NCI-H2196 (cell line): Measurements from ENCODE around the gene PPP2R5C.

Experiments
- DNase-seq: peaks from one replicate; lab custom pipeline; 2025; ENCODE audit not compliant: unreplicated experiment; lab: John Stamatoyannopoulos, UW

PPP2R5C gene

DNA sequence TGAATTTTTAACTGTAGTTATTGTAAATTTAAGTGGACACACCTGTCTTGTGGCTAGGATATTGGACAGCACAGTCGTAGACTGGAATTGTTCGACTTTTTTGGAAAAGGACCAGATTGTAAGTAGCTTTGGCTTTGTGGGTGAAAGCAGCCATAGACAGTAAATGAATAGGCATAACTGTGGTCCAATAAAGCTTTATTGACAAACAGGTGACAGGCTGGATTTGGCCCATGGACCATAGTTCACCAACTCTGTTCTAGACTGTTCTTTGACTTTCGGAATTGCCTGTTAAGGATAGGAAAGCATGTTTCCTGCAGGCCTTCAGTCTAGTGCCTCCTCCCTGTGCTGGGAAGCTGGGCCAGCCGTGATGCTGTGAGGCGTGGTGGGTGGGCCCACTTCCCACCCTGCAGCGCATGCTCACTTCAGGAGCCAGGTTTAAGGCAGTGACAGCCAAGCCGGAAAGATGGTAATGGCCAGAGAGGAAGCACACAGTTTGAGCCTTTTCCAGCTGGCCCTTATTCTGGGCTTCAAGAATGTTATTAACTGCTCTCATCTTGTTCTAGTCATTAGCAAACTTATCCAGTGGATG, 51.8 kb downstream of the PPP2R5C start:
- DNase-seq, result no peak

DNA sequence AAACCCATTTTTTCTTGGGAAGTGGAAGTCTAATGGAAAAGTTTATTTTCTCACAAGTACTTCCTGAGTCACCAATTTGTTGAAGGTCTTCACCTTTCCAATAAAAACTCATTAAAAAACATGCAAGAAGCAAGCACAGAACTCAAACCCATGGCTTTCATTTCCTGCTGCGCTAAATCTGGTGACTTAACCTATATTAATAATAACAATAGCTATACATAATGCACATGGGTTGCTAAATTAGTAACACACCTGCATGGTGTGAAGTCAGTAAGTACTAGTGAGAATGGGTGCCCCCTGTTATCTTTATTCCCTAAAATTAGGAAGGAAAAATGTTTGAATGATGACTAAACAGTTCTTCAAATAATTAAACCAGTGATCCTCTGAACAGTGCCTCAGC, 52.3 kb downstream of the PPP2R5C start:
- no peak for DNase-seq

DNA sequence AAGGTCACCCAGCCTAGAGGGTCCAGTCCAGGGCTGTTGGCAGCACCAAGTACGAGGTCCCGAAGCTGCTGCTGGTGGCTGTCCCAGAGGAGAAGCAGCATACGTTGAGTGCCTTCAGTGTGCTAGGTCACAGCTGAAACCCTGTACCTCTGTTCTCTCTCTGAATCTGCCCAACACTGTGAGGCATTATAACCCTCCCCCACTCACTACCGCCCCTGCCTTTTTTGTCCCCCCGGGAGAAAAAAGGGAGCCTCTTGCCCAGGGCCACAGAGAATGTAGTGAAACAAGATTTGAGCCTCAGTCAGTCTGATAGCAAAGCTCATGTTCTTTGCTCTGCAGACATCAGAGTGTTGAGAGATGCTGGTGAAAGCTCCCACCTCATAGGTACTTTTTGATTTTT, 53.4 kb downstream of the PPP2R5C start:
- no peak for DNase-seq

DNA sequence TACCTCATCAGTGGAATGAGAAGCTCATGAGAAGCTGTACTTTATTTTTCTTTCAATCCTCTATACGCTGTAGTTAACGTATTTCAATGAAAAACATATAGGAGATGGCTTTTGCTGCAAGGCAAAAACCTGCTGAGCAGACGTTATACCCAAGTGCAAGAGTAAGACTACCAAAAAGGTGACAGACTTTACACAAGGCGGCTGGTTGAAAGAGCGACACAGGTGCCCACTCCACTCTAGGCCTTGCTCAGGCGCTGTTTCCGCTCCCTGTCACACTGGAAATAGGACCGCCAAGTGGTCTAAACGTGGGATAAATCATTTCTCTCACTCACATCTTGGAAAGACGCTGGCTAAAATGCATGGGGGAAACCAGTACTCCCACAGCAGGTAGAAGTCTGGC, 54.5 kb downstream of the PPP2R5C start:
- DNase-seq, result no peak

DNA sequence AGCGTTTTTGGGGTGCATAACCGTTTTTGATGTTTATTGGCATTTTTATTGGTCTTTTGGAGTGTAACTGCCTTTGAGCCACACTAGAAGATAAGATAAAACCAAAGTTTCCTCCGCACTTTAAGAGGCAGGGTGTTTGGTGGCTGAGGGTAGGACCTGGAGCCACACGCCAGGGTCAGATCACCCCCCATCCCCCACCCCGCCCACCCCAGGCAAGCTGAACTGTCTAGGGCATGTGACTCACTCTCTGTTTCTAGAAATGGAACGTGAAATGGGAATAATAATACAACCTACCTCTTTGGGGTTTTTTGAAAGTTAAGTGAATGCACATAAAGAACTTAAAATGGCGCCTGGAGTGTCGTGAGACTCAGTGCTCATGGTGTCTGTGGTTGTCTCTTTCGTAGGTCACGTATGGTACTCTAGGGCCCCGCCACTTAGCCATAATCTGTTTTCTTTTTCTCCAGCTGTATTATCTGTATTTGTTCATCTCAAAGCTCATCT, 56.0 kb downstream of the PPP2R5C start:
- DNase-seq, result no peak

DNA sequence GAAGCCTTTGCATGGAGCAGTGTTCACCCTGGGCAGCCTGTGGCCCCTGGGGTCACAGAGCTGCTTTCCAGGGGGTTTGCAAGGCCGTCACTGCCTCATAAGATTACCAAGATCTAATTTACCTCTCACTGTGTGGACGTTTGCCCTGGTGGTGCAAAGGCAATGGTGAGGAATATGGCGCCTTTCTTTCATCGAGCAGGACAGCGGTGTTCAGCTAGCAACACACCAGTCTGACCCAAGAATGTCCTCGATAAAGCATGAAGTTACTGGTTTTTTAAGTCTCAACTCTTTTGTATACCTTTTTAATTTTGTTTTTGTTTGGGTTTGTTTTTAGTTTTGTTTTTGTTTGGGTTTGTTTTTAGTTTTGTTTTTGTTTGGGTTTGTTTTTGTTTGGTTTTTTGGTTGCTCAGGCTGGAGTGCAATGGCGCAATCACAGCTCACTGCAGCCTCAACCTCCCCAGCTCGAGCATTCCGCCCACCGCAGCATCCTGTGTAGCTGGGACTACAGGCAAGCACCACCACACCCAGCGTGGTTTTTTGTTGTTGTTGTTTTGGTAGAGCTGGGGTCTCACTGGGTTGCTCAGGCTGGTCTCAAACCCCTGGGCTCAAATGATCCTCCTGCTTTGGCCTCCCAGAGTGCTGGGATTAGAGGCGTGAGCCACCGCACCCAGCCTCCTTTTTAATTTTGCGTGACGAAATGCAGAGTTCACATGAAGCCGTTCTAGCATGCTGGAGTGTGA, 57.9 kb downstream of the PPP2R5C start:
- DNase-seq, result no peak

DNA sequence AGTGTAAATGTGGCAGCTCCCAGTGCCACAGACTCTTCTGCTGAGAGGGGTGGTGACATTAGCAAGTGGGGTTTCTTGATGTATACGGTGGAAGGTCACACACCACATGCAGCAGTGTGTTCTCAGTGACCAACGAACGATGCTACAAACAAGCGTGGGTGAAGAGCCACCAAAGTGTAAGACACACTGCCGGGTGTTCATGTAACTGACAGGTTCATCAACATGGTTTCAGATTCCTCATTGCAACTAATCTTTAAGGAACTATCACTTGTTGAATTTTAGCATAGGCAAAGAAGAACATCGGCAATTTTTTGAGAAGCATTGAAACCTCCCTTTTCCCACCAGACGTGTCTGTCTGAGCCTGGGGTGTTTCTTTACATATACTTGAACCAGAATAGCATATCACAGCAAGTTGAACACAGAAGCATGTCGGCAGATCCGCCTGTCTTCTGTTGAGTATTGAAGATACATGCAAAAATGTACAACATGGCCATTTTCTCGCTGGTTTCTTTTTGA, 58.8 kb downstream of the PPP2R5C start:
- no peak for DNase-seq

DNA sequence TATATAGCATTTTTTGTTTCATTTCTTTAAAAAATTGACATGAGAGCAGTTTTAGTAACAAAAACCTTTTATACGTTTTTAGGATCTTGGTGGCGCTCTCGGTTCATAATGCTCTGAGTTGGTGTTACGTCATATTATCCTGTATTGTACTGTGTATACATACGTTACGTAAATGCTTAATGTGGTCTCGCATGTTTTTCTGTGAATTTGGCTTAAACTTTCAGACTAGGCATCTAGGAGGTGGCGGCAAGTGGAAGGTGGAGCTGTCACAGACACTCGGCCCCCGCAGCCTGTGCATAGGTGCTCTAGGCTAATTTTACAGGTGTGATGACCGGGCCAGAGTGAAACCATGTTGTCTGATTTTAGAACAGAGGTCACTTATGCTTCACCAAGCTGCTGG, 60.0 kb downstream of the PPP2R5C start:
- no peak for DNase-seq

DNA sequence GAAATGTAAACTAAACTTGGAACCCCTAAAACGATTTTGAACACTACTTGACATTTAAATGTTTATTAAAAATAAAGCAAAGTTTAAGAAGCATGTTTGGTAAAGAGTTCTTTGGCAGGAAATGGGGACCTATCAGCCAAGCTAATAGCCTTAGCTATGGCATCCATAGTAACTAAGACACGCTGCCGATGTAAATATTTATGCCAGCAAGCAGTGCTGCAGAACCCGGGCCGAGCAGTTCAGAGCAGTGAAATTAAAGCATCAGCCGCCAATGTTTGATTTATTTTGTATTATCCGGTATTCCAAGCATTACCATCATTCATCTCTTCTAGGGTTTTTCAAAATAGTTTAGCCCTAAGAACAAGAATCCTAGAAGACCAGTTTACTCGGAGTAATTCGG, 61.6 kb downstream of the PPP2R5C start:
- DNase-seq, result no peak

DNA sequence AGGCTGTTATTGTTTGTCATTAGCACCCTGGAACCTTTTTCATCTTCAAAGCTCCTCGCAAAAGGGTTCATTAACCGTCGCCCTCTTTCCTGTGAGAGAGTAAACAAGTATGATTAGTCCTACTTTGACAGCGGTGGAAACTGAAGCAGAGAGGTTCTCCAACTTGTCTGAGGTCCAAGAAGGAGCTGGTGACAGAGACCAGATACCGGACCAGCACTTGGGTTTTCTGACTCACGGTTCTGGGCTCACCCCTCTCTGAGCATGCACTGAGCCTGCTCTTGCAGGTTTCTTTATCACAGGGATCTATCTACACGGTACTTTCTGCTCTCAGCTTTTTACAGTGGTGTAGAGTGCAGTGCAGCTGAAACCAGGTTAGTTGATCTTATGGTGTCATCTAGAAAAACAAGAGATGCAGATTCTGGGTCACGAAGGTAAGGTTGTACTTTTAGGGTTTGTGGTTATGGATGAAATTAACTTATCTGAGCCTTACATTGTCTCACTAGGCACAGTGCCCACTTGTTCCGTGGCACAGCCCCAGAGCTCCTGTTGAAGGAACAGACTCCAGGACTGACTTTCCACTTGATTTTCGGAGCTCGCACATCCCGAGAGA, 62.1 kb downstream of the PPP2R5C start:
- no peak for DNase-seq

DNA sequence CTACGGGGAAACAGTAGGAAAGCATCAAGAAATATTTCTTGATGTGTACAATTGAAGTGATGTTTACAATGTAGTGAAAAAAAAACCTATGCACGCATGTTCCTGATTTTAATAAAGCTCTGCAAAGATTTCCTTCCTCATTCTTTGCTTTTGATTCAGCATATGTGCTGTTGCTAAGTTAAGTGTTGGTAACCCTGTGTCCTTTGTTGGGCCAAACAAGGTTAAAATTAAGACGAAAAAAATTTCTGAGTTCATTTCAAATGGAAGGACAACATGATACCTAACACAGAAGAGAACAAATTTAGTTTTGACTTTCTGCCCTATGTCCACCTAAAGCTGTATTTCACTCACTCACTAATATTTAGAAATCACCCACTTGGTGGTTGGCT, 62.8 kb downstream of the PPP2R5C start:
- DNase-seq, result no peak

DNA sequence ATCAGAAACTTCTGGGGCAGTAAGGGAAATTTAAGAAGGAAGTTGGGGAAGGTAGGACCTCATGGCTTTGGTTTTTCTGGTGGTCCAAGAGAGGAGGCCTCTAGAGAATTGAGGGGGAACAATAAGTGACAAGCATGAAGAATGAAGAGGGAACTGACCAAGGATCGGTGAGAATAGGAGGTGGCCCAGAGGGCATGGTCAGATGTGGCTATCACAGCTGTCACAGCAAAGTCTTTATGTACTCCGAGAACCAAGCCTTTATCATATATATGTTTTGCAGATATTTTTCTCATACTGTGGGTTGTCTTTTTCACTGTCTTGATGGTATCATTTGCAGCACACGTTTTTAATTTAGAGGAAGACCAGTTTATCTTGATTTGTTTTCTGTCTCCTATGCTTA, 64.3 kb downstream of the PPP2R5C start:
- no peak for DNase-seq

DNA sequence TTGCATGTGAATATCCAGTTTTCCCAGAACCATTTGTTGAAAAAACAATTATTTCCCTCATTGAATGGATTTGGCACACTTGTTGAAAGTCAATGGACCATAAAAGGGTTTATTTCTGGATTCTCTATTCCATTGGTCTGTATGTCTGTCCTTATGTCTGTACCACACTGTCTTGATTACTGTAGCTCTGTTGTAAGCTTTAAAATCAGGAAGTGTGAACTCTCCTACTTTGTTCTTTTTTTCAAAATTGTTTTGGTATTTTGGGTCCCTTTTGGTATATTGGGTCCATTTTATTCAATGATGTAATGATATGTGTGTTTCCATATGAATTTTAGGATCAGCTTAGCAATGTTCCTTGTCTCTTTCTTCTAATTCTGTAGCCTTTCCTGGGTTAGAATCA, 64.8 kb downstream of the PPP2R5C start:
- no peak for DNase-seq

DNA sequence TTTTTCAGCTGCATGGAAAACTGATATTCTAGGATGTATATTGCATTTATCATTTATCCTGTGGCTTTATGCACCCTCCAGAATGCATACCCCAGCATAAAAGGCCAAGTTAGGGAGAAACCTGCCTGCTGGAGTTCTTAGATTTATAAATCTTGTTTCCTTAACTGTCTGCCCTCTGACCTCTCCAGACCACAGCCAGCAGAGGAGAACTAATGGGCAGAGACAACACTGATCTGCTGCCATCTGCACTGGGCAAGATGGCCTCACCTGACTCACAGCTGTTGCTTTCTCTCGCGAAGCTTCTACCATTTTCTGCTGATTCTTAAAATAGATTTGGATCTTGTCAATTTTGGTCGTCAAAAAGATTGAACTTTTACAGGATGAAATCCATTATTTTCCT, 65.8 kb downstream of the PPP2R5C start:
- no peak for DNase-seq

DNA sequence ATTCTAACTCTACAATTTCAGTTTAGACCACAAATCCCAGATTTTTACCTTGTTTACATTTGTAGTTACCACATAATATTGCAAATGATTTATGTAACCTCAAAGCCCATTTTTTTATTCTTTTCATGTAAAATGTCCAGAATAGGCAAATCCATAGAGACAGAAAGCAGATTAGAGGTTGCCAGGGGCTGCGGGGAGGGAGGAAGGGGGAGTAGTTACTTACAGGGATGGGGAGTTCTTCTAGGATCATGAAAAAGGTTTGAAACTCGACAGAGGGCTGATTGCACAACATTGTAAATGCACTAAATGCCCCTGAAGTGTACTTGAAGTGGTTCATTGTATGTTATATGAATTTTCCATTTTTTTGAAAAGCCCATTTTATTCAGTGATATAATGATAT, 66.5 kb downstream of the PPP2R5C start:
- no peak for DNase-seq

DNA sequence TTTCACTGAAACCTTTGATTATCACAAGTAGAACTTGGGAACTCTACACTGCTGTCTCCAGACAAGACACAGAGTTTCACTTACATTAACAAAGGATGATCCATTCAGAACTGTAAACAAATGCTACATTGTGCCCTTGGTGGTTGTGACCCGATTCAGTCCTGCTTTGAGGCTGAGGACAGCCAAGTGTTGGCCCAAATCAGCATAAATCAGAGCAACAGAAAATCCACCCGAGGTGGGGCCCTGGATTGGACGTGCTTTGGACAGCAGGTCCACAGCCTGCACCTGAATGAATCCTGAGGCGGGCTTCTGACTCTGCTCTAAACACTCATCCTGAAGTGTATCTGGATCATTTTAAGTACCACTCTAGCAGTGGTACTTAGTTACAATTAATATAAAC, 68.8 kb downstream of the PPP2R5C start:
- DNase-seq, result no peak

DNA sequence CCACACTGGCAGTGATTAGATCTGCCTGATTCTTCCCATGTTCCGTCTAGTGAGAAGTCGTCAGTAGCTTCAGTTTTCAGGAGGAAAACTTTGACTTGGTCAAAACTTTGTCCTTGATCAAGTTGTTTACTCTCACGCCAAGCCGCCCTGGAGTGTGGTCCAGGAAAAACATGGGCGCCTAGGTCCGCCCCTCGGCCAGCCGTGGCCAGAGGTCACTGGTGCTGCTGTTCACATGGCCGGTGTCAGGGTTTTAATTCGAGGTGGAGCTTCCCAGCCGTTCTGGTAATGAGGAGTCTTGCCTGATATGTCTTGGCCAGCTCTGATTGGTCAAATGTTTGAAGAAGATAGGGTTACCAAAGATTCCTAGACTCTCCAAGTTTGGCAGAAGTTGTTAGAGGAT, 71.5 kb downstream of the PPP2R5C start:
- DNase-seq, result no peak

DNA sequence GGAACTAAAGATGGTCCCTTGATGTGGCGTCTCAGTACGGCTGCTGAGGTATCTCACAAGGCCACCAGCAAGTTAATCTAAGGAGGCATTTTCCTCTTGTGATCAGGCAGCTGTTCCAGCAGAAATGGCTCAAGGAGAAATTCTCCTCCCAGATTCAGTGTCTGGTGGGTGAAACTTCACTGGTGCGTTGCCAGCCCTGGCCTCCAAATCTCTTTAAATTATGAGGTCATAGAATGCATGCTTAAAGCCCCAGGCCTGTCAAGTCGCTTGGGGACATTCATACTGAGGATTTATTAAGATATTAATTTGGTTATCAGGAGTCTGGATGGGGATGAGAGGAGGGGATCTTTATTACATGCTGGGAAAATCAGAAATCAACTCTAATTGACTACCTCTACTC, 72.9 kb downstream of the PPP2R5C start:
- no peak for DNase-seq

DNA sequence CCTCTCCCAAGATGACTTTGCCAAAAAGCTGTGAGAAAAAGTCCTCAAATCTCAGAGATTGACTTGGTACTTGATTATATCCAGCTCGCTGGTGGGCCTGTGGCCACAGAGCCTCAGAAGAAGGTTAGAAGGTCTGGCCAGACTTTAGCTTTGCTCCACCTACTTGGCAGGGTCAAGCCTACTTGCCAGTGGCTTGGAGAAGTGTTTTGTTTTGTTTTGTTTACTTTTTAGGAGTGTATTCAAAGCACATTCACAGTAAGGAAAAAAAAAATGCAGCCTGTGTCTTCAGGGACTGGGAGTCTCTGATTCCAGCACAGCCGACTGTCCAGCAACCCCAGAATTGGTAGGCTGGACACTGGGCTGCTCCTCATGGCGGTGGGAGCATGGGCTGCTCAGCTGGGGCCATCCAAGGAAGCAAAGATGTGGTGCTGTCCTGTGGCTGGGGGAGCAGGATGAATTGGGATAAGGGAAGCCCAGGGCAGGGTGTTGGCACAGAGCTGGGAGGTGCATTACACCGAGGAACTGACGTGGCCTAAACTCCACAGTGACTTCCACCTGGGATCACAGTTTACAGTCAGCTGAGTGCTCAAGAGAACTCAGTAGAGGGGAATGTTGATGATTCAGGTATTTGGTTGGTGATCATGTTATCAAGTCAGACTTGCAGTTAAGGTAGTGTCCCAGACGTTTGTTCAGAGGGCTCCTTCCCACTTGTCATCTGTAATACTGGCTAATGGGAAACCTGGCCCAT, 73.5 kb downstream of the PPP2R5C start:
- no peak for DNase-seq

DNA sequence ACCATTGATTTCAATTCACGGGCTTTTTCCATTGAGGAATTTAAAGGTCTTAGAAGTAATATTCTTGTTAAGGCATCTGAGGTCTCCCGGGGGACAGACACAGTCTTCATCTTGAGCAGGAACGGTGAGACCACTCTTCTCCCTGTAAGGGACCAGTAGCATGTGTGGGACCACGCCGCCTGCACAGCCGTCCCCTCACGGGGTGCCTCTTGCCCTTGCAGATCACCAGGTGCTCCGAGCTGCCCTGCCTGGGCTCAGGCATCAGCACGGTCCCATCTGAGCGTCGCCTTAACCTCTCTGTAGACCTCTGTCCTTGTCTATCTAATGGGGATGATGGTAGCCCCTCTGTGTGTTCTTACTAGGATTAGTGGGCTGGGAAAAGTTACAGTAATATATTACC, 74.1 kb downstream of the PPP2R5C start:
- no peak for DNase-seq

DNA sequence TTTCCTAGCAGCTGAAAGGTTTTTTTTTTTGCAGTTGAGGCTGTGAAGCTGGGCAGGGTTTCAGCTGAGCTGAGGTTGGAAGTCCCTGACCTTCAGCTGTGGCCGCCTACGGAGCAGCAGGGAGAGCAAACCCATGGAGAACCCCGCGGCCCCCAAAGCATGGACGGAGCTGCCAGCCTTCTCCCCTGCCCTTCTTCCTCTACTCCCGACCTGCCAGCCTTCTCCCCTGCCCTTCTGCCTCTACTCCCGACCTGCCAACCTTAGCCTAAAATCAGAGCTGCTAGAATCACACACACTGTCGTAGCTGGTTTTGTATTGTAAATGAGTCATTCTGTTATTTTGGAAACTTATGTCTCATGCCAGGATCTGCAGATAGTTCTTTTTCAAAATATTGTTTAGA, 74.6 kb downstream of the PPP2R5C start:
- DNase-seq, result no peak

DNA sequence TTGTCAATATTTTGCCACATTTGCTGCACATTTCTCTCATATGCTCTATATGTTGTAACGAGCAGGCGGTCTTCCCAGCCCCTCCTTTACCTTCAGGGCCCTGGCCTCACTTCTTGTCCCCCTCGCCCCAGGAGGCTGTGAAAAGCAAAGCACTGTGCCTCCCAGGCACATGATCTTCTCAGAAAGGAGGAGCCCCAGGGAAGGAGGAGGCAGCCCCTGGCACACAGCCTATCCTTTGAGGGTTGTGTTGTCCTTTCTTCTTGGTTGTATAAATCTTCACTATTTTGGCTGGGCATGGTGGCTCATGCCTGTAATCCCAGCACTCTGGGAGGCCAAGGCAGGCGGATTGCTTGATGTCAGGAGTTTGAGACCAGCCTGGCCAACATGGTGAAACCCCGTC, 77.0 kb downstream of the PPP2R5C start:
- DNase-seq, result no peak
